CD4-positive, alpha-beta T cell (primary cell): Measurements from ENCODE around the gene ABCB11. TPM values are rescaled to one million over a fixed set of nuclear protein-coding genes. Genes with fewer than 3 reads are reported as not detected.

Experiments
- ATAC-seq: fragments of 200-7000 bp; cut with Tn5 transposase; one replicate; pipeline ENCODE4 v1.10.0; 2022; ENCODE audit warnings: mild to moderate bottlenecking; ENCODE audit not compliant: poor library complexity
- CTCF ChIA-PET: fragments of 350-600 bp; sonication (Branson Sonifier 250); formaldehyde crosslinking; loops from one replicate; lab custom pipeline; 2021; ENCODE audit warnings: antibody characterized with exemption, inconsistent platforms; lab: Charles Lee
- POLR2A ChIA-PET: fragments of 350-600 bp; sonication (Branson Sonifier 250); formaldehyde crosslinking; loops from one replicate; lab custom pipeline; 2021; ENCODE audit warnings: antibody characterized with exemption, inconsistent platforms; lab: Charles Lee
- DNase-seq, 14 experiments: peaks; one replicate each; pipeline ENCODE4 v3.0.0-alpha.2; 2013 to 2020; ENCODE audit warnings: mixed read lengths in 2 of 14
- H3K27ac ChIP-seq, 2 donors: one replicate each; pipeline versions ENCODE4 v1.5.1 to v1.7.0; 2013; ENCODE audit warnings: low read length in 2 of 2, low read depth in 1 of 2, mild to moderate bottlenecking in 1 of 2
- H3K27me3 ChIP-seq, 2 experiments: 1 replicate in 1 of 2; 2 replicates in 1 of 2; pipeline versions ENCODE4 v1.6.1 to v1.7.0; 2013; ENCODE audit warnings: low read length in 2 of 2, control low read depth in 1 of 2, mild to moderate bottlenecking in 1 of 2, moderate library complexity in 1 of 2; ENCODE audit not compliant: insufficient read depth in 2 of 2, control insufficient read depth in 1 of 2
- H3K36me3 ChIP-seq: one replicate; pipeline ENCODE4 v1.6.1; 2013; ENCODE audit warnings: low read length, control low read depth; ENCODE audit not compliant: insufficient read depth
- H3K4me1 ChIP-seq: one replicate; pipeline ENCODE4 v1.6.1; 2013; ENCODE audit warnings: low read length, control low read depth; ENCODE audit not compliant: insufficient read depth
- H3K4me3 ChIP-seq: one replicate; pipeline ENCODE4 v1.5.1; 2013; ENCODE audit warnings: mild to moderate bottlenecking, low read length, moderate library complexity
- H3K9me3 ChIP-seq, 2 experiments: 1 replicate in 1 of 2; 2 replicates in 1 of 2; pipeline versions ENCODE4 v1.6.1 to v1.7.0; 2013; ENCODE audit warnings: low read length in 2 of 2, mild to moderate bottlenecking in 2 of 2, control low read depth in 1 of 2, moderate library complexity in 1 of 2; ENCODE audit not compliant: control insufficient read depth in 1 of 2, insufficient read depth in 1 of 2
- H3K27ac Mint-ChIP-seq: one replicate; pipeline ENCODE4 v1.8.0; 2020; ENCODE audit warnings: mixed read lengths
- H3K27me3 Mint-ChIP-seq: one replicate; pipeline ENCODE4 v1.8.0; 2021; ENCODE audit warnings: mixed read lengths
- H3K36me3 Mint-ChIP-seq: one replicate; pipeline ENCODE4 v1.8.0; 2021; ENCODE audit warnings: low read depth, mixed read lengths
- H3K4me1 Mint-ChIP-seq: one replicate; pipeline ENCODE4 v1.8.0; 2021; ENCODE audit warnings: low read depth, mixed read lengths
- H3K4me3 Mint-ChIP-seq: one replicate; pipeline ENCODE4 v1.8.0; 2020; ENCODE audit warnings: mild to moderate bottlenecking, mixed read lengths
- H3K9me3 Mint-ChIP-seq: one replicate; pipeline ENCODE4 v1.8.0; 2020; ENCODE audit warnings: mixed read lengths
- intact Hi-C, 2 experiments: fragments of 100-400 bp; cut with DNase I in 1 of 2; cut with micrococcal nuclease in 1 of 2; formaldehyde crosslinking; loops; one replicate each; pipeline versions ENCODE4 v1.15.1 to v1.9.0; 2023 to 2025; cut with DNase I, micrococcal nuclease
- total RNA-seq, 174 experiments: library from RNA in 2 of 174; stranded (reverse) in 2 of 174; gene quantifications; one replicate each; pipeline ENCODE4 v1.2.3 and lab custom pipeline; 2021 to 2026
- TF ChIP-seq, protein P1 (sequence below): fragments of 200-600 bp; IDR thresholded peaks from one replicate; pipeline ENCODE4 v1.8.0; 2022; ENCODE audit warnings: antibody characterized with exemption, mild to moderate bottlenecking

The ABCB11 gene
- total RNA-seq, 2 experiments from 2014 or later: not detected

GRCh38 chr2:169001116-169001815 is 29.9 kb downstream of the ABCB11 start:
- no peaks in the 10 kb centered on the region for H3K9me3 ChIP-seq
- Mint-ChIP-seq H3K27ac (no peak overlapping the region), H3K27me3 (no peaks in the 10 kb centered on the region), H3K4me1 (no peaks in the 10 kb centered on the region), H3K36me3 (no peaks in the 10 kb centered on the region), H3K9me3 (no peaks in the 10 kb centered on the region), H3K4me3 (no peak overlapping the region)
- TF ChIP-seq, protein P1, sequence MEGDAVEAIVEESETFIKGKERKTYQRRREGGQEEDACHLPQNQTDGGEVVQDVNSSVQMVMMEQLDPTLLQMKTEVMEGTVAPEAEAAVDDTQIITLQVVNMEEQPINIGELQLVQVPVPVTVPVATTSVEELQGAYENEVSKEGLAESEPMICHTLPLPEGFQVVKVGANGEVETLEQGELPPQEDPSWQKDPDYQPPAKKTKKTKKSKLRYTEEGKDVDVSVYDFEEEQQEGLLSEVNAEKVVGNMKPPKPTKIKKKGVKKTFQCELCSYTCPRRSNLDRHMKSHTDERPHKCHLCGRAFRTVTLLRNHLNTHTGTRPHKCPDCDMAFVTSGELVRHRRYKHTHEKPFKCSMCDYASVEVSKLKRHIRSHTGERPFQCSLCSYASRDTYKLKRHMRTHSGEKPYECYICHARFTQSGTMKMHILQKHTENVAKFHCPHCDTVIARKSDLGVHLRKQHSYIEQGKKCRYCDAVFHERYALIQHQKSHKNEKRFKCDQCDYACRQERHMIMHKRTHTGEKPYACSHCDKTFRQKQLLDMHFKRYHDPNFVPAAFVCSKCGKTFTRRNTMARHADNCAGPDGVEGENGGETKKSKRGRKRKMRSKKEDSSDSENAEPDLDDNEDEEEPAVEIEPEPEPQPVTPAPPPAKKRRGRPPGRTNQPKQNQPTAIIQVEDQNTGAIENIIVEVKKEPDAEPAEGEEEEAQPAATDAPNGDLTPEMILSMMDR: no peak
- no peak overlapping the region for H3K4me3 ChIP-seq
- H3K27me3 ChIP-seq: no peaks in the 10 kb centered on the region
- no peaks in the 10 kb centered on the region for H3K36me3 ChIP-seq
- no peak for DNase-seq
- ChIA-PET CTCF (no interaction called here), POLR2A (no interaction called here)
- no peak for ATAC-seq
- no peaks in the 10 kb centered on the region for H3K4me1 ChIP-seq
- intact Hi-C loops: no loop called here
- H3K27ac ChIP-seq: no peak overlapping the region

DNA sequence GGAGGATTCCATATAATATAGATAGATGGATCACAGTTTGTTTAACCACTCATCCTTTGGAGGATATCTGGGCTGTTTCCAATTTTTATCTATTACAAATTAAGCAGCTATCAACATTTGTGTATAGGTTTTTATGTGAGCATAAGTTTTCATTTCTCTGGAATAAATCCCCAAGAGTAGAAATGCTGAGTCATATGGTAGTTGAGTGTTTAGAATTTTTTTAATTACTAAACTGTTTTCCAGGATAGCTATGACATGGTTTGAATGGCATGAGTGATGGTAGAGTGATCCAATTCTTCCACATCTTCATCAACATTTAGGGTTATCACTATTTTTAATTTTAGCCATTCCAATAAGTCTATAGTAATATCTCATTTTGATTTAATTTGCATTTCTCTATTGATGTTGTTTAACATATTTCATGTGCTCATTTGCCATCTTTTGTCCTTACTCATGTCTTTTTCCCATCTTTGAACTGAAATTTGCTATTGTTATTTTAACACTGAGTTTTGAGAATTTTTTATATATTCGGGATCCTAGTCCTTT is 31.4 kb downstream of the ABCB11 start:
- CTCF ChIA-PET: no interaction called here
- H3K4me3 ChIP-seq: no peak overlapping the region
- ATAC-seq (no peak), DNase-seq (no peak)
- intact Hi-C loops: no loop called here
- H3K9me3 Mint-ChIP-seq: no peaks in the 10 kb centered on the region
- H3K4me3 Mint-ChIP-seq: no peak overlapping the region
- H3K4me1 ChIP-seq: no peaks in the 10 kb centered on the region
- no peaks in the 10 kb centered on the region for H3K9me3 ChIP-seq
- no peaks in the 10 kb centered on the region for H3K27me3 Mint-ChIP-seq
- no peak overlapping the region for H3K27ac ChIP-seq
- TF ChIP-seq, protein P1: no peak
- no peaks in the 10 kb centered on the region for H3K4me1 Mint-ChIP-seq
- no peaks in the 10 kb centered on the region for H3K27me3 ChIP-seq
- no peaks in the 10 kb centered on the region for H3K36me3 ChIP-seq
- H3K27ac Mint-ChIP-seq: no peak overlapping the region
- no peaks in the 10 kb centered on the region for H3K36me3 Mint-ChIP-seq
- POLR2A ChIA-PET: no interaction called here

DNA sequence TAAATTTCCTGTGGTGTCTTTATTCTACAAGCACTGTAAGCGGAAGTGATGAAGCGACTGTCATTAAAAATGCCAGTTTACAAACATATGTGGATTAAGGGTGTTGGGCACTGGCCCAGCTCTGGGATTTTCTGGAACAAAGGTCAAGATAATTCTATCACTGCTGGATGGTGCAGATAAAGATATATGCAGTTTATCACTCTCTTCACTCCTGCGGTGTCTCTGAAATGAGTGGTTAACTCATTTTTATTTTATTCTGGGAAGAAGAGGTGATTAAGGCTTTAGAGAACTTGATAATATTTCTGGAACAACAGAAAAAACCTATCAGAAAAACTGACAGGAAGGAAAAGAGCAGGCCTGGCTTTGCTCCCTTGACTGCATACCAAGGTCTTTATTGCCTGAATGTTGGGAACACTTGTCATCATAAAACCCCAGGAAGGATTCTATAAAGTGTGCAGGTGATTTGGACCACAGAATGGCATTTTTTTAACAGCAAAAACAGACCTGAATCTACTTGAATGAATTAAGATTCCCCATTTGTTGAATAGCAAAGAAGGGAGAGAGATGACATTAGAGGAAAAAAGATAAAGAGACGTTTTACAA is 32.4 kb downstream of the ABCB11 start:
- no peak for DNase-seq
- Mint-ChIP-seq H3K27me3 (no peaks in the 10 kb centered on the region), H3K27ac (no peak overlapping the region), H3K36me3 (no peaks in the 10 kb centered on the region), H3K4me3 (no peak overlapping the region), H3K4me1 (no peaks in the 10 kb centered on the region), H3K9me3 (no peaks in the 10 kb centered on the region)
- no peaks in the 10 kb centered on the region for H3K9me3 ChIP-seq
- intact Hi-C loops: no loop called here
- CTCF ChIA-PET: no interaction called here
- H3K4me1 ChIP-seq: no peaks in the 10 kb centered on the region
- TF ChIP-seq, protein P1: no peak
- H3K27ac ChIP-seq: no peak overlapping the region
- POLR2A ChIA-PET: no interaction called here
- no peaks in the 10 kb centered on the region for H3K27me3 ChIP-seq
- H3K4me3 ChIP-seq: no peak overlapping the region
- no peak for ATAC-seq
- H3K36me3 ChIP-seq: no peaks in the 10 kb centered on the region
